Dermis blood vessel endothelial cell (primary cell): ENCODE data around the gene PRKCH. TPM values are rescaled to one million over a fixed set of nuclear protein-coding genes. Genes with fewer than 3 reads are reported as not detected.
A peak's percentile ranks its signal among the peaks of the same experiment; 100 is the strongest.
"Not testable (repeated sequence)": the region's sequence is repeated elsewhere in the genome, so short reads cannot be mapped to it uniquely, and the experiment has no call there.

ENCODE experiments used
- DNase-seq: peaks from one replicate; pipeline ENCODE4 v3.0.0; 2010
- total RNA-seq: library from RNA; depleted of rRNA; stranded (reverse); fragments of >200 nt; gene quantifications from 2 replicates; pipeline ENCODE4 v1.2.3, GENCODE V29; 2014

Gene PRKCH
- total RNA-seq, 1 donor from 2014 or later: 327 TPM

DNA sequence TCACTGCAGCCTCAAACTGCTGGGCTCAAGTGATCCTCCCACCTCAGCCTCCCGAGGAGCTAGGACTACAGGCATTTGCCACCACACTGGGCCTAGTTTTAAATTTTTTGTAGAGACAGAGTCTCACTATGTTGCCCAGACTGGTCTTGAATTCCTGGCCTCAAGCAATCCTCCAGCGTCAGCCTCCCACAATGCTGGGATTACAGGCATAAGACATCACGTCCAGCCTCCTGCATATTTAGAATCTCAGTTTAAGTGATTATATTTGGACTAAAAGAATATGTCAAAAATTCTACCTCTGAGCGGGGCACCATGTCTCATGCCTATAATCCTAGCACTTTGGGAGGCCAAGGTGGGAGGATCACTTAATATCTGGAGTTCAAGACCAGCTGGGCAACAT lies 12.7 kb upstream of the PRKCH start:
- DNase-seq: not testable (repeated sequence)

DNA sequence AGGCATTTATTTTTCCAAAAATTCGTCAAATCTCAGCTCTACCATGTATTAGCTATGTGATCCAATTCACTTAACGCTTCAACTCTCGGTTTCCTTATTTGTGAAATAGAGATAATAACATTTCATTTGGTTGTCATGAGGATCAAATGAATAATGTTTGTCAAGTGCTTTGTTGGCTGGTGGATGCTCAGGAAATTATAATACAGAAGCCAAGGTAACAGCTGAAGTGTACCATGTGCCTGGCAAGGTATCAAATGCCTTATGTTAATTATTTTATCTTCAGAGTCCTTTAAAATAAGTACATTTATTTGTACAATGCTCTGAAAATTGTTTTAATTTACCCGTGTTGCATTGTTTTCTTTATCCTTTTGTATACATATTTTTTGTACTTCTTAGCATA lies 6.1 kb upstream of the PRKCH start:
- DNase-seq: no peak

DNA sequence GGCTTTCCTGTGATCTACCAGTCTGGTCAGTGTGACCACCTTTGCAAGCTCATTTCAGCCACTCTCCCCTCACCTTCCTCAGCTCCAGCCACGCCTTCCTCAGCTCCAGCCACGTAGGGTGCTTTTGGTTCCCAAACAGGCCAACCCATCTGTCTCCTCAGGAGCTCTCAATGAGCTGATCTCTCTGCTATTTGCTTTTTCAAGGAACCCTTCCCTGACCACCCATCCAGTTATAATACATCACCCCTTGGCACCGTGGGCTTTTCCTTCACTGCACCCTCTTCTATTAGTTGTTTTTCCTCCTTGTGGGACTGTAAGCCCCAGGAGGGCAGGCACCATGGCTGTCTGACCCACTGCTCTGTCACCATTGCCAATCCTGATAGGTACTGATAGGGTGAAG lies 2.3 kb upstream of the PRKCH start:
- DNase-seq: no peak

DNA sequence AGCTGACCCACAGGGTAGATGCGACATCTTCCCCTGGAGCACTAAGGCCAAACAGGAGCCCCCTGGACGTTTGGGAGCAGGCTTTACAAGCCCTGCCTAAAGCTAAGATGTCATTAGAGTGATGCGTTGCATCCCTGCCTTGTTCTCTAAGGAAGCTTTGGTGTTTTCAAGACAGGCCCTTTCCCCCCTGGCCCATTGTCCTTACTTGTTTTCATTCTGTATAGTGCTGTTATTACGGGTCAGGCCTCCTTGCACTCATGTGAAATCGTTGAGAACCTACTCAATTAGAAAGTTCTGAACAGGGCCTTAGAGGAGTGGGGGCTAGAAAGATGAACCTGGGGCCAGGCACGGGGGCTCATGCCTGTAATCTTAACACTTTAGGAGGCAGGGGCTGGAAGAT lies 1.7 kb upstream of the PRKCH start:
- DNase-seq: no peak

DNA sequence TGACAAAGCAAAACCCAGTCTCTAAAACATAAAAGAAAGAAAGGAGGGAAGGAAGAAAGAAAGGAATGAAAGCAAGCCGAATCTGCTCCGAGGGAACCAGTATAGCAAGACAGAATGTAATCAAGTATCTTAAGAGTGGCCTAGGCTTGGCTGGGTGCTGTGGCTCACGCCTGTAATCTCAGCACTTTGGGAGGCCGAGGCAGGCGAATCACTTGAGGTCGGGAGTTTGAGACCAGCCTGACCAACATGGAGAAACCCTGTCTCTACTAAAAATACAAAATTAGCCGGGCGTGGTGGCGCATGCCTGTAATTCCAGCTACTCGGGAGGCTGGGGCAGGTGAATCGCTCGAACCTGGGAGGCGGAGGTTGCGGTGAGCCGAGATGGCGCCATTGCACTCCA lies 1.2 kb upstream of the PRKCH start:
- not testable (repeated sequence) for DNase-seq

DNA sequence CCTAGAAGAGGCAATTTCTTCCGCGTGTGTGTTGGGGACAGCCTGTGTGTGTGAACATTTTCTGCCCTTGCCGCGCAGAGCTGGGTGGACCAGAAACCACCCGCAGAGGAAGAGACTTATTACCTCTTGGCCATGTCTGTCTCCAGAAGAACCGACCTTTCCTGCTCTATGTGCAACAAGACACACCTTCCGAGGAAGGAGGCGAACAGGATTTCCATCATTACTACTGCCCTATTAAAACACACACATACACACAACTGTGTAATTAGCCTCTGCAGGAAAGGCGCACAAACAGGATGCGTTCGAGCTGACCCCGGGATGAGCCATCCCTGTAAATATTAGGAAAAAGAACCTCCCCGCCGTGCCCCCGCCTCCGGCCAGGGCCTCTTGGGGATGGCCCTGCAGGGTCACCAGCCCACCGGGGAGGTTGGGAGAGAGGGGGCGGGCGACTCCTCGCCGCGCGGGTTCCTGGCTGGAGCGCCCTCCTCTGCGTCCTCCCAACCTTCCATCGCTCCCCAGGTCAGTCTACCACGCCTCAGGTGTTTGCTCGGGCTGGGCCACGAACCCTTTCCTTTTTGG lies 484 bp upstream of the PRKCH start:
- DNase-seq: peak; percentile 79

DNA sequence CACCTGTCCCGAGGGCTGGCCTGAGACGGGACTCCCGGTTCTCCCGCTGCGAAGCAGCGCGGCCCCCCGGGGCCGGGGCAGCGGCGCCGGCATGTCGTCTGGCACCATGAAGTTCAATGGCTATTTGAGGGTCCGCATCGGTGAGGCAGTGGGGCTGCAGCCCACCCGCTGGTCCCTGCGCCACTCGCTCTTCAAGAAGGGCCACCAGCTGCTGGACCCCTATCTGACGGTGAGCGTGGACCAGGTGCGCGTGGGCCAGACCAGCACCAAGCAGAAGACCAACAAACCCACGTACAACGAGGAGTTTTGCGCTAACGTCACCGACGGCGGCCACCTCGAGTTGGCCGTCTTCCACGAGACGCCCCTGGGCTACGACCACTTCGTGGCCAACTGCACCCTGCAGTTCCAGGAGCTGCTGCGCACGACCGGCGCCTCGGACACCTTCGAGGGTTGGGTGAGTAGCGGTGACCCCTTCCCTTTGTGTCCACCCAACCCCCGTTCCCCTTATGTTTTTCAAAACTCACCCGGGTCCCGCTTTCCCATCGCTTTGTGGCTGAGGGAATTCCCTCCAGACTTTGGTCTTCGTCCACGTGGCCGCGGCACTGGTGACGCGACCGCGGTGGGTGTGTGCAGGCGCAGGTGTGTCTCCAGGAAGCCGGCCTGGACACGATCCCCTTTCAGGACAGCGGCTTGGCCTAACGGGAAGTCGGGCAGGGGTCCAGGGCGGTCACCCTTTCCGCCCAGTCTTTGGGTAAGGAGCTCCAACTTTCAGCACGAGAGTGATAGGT lies 826 bp downstream of the PRKCH start:
- DNase-seq: no peak

DNA sequence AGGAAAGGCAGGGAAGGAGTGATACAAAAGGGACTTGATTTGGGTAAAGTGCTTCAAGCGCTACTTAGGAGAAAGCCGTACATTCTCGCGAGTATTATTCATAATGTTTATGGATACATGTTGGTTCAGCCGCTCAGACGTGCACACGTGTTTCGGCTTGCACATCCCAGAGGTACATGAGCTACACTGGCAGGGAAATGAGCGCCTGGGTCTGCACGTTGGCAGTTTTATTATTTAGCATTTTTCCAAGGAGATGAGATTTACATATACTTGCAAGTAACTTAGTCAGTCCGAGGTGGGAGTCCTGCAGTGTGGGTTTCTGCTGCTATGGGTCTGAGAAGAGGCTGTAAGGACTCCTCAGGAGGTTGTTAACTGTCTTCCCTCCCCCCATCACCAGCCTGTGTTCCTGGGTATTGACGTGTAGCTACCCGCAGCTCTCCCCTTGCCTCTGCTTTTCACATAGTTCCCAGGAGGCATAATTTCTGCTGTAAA lies 1.5 kb downstream of the PRKCH start:
- peak; percentile 82 for DNase-seq

DNA sequence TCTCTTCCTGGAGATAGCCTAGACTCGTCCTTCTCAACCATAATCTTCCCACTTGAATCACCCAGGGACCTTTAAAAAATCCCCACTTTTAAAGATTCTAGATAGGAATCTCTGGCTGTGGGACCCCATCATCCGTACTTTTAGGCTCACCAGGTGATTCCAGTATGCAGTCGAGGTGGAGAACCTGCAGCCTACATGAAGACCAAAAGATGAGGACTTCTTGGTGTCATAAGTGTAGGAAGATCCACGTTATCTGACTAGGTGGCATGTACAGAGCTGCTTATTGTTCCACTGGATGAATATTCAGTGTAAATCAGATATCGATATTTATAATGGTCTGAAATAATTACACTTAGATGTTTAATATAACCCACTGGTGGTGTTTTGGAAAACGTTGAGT lies 2.6 kb downstream of the PRKCH start:
- no peak for DNase-seq

DNA sequence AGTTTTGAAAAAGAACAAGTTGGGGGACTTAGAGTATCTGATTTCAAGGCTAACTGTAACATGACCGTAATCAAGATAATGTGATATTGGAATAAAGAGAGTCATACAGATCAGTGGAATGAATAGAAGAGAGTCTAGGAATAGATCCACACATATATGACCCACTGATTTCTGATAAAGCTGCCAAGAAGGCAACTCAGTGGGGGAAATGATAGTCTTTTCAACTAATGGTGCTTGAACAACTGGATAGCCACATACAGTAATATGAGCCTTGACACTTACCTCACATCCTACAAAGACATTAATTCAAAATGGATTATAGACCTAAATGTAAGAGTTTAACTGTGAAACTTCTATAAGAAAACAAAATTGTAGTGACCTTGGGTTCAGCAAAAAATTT lies 3.8 kb downstream of the PRKCH start:
- DNase-seq: no peak

DNA sequence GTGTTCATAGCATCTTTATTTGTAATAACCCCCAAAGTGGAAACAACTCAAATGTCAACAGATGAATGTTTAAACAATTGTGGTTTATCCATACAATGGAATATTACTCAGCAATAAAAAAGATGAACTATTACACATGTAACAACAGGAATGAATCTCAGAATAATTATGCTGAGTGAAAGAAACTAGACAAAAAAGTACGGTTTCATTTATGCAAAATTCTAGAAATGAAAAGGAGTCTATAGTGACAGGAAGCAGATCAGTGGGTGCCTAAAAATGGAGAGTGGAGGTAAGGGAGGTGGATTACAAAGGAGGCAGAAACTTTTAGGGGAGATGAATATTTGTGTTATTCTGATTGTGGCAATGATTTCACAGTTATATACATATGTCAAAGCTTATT lies 4.8 kb downstream of the PRKCH start:
- DNase-seq: no peak

DNA sequence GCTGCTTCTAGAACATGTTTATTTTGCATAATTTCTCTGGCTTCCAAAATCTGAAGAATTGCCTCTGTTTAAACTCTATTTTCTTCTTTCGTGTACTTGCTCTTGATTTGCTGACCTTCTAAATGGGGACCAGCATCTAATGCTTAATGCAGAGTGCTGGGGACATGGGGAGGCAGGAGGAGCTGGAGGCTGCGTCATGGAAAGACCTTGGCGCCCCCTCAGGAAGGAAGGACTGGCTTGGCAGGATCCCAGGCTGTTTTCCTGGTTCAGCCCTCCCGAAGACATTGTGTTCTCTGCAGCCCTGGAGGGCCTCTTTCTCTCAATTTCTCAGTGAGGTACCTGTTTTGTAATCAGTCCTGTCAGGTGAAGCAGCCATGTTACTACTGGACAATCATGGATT lies 5.5 kb downstream of the PRKCH start:
- peak; percentile 98 for DNase-seq

DNA sequence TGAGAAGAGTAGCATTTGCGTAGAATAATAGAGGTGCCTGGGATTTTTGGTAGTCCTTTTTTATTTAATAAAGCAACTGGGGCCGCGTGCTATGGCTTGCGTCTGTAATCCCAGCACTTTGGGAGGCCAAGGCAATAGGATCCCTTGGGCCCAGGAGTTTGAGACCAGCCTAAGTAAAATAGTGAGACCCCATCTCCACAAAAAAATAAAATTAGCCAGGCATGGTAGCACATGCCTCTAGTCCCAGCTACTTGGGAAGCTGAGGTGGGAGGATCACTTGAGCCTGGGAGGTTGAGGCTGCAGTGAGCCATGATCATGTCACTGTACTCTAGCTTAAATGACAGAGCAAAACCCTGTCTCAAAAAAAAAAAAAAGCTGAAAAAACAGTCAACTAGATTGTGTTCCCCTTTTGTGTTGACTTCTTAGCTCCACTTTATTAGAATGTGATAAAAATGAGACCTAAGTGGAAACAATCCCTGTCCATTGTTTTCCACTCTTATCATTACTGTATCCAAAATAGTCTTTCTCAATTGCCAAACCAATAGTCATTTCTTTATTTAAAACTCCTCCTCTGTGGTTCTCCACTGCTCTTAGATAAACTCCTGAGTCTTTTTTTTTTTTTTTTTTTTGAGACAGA lies 7.4 kb downstream of the PRKCH start:
- DNase-seq: no peak

DNA sequence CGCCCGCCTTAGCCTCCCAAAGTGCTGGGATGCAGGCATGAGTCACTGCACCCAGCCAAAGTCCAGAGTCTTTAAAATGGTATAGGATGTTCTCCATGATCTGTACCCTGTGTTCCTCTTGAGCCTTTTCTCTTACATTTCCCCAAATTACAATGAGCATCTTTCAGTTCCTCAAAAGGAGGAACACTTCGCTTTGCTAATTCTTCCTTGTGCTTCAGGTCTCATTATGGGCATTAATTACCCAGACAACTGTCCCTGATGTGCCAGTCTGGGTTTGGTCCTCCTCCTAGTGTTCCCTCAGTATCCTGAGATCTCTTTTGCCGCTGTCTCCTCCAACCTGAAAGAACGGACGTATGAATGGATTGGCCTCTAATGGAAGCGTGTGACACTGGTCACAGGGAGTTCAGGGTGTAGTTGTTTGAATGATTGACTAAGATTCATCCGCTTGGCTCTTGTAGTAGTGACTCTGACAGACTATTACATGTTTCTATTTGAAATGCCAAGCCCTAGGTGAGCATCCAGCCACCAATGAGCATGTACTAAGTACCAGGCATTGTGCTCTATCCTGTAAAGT lies 8.2 kb downstream of the PRKCH start:
- DNase-seq: no peak

DNA sequence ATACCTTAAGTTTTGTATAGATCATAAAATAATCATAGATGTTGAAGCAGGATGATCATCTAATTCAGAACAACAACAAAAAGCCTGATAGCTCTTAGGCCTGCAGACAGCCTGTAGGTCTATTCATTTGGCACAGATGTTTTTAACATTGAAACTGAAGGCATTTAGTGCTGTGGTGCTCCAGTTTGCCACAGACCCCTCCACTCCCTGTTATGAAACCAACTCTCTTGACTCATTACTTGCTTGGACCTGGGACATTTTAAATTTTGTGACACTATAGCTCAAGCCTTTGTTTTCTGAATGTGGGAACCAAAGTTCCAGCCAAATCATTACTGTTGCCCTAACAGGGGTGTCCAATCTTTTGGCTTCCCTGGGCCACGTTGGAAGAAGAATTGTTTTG lies 9.1 kb downstream of the PRKCH start:
- DNase-seq: no peak

DNA sequence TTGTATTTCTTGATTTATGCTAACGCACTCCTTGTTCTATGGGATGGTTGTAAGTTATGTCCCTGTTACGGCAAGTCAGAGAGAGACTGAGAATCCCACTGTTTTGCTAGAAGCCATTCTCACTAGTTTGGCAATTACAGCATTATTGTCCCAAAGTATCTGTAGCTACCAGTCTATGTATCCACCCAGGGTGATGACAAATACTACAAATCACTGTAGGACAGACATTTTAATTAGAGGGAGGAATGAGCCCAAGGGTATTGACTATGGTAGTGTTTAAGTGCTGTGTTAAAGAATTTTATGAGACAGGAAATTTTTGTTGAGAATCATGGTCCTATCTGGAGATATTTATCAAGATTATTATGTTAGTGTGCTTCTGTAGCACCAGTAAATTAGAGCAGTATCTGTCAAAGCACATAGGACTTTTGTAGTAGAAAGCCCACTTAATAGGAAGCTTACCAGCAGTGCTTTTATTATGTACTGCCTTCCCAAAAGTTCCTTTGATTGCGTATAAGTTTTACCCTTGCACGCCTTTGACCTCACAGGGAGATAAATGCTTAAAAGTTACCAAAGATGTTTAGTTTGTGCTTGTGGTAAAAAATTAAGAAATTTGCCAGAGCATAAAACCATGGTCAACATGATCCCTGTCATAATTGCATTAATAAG lies 10.7 kb downstream of the PRKCH start:
- DNase-seq: no peak

DNA sequence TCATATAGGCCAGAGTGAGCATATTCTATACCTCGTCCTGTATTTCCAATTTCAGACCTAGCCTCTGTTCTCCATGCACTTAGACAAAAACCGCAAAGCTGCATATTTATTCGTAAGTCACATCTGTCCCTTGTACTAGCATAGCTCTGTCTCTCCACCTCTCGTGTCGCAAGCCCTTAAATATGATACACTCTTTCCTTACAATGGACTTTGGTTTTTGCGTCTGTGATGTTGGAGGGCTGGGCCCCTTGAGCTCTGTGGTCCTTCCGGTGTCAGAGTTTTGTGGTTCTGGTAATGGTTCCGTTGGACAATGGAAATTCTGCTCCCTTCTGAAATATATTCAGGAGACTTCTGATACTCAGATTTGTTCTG lies 11.3 kb downstream of the PRKCH start:
- no peak for DNase-seq

DNA sequence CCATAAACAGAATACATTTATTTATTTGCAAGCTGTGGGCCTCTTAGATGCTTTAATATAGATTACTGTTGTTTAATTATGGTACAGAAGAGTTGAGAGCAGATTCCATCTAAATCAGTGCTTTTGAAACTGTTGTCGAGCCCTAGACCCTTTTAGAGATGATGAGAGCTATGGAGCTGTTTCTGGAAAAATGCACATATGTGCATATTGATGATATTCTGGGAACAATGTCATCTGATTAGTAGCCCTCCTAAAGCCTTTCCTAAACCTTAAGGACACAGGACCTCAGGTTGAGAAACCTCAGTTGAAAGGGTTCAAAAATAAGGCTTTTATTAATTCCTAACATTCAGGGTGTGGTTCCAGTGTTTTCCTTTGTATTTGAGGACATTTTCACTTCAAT lies 11.7 kb downstream of the PRKCH start:
- no peak for DNase-seq

DNA sequence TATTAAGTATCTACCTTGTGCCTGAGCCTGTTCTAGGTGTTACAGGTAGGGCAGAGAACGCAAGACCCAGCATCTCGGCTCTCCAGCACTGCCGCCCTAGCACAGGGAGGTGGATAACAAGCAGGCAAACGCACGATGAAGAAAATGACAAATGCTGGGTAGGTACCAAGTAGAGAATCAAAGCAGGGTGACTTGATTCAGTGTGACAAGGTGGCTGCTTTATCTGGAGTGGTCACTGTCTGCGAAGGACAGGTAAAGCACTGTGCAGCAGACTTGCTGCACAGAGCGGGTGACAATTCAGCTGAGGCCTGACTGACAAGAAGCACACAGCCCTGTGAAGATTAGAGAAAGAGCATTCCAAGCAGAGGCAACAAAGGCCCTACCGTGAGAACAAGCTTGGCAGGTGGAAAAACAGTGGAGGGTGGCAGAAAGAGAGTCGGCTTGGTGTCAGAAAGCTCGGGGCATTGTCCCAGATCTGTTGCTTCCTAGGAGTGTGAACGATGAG lies 12.9 kb downstream of the PRKCH start:
- DNase-seq: no peak

DNA sequence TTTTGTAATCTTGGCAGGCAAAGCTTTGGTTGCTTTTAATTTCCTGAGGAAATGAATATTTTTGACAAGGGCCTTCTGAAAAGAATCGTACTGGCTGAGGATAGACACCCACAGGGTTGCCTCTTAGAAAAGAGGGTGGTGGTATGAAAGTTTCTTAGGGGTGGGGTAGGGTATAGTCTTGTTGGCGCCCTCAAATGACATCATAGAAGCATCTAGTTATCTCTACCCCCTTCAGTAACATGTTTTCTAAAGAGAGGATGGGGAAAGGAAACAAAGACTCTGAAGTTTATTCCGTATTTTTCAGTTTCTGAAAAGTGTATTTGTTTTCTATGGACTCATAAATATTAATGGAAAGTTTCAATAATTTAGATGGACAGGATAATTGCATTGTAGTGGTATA lies 13.7 kb downstream of the PRKCH start:
- DNase-seq: no peak

DNA sequence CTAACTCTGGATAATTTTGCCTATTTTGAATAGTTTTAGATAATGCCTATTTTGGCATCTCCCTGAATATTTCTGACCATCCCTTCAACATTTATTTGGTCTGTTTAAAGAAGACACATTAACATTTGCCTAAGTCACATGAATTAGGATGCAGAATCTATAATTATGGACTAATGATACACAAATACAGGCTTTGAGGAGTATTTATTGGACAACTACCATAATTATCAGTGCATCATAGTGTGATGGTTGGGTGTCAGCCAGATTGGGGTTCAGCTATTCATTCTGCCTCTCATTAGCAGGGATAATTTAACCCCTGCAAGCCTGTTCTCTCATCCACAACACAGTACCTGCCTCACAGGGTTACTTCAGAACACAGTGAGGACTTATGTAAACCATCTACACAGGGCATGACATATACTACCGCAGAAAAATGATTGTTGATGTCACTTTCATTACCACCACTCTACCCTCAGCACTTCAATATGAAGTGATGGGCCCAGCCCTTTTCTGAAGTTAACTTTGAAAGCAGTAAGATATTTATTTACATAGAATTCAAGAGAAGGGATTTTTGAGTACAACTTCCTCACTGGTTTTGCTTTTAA lies 14.4 kb downstream of the PRKCH start:
- DNase-seq: no peak

DNA sequence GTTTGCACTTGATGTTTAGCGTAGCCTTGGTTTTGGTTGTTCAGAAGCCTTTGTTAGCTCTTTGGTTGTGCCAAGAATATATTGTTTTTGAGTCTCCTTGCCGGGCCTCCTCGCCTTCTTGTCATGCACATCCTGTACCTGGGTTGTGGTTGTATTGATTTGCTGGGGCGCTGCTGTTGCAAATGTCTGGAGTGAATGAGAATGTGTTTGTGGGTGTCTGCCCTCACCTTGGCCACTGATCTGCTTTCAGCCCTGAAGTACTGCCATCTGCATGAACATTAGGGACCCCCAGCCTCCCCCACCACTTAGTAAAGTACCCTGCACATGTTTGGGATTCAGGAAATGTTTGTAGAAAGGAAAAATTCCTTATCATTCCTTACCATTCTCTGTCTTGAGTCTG lies 16.5 kb downstream of the PRKCH start:
- peak; percentile 85 for DNase-seq

DNA sequence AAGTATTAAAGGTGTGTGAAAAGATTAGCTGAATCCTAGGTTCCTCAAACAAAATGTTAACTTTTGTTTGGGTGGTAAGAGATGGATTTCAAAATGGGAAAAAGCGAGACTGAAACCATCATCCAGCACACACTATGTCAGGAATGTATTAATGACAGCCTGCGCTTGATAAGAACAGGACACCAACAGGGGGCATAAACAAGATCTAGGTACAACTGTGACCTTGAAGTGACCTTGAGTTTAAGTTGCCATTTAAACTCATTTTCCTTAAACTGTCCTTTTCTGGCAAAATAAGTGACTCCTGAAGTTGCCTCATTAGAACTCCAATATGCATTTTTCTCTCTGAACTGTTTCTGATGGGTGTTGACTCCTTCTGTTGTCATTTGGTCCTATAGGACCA lies 17.1 kb downstream of the PRKCH start:
- no peak for DNase-seq
